HepG2 (cell line): ENCODE results near the gene PIM3. TPM values are rescaled to one million over a fixed set of nuclear protein-coding genes. Genes with fewer than 3 reads are reported as not detected.

Experiments
- ATAC-seq: fragments of 200-7000 bp; cut with Tn5 transposase; 3 replicates; pipeline ENCODE4 v1.9.1; 2020; ENCODE audit warnings: mild to moderate bottlenecking, moderate library complexity
- BruUV-seq: library from RNA; stranded (reverse); fragments of 400-500 nt; replicated peaks from 2 replicates; lab custom pipeline; 2021; lab: Mats Ljungman, UMichigan
- CTCF ChIA-PET: fragments of 300-600 bp; formaldehyde crosslinking; extraction: SDS; loops from one replicate; lab custom pipeline; 2021; ENCODE audit warnings: low total read pairs, inconsistent platforms, low intra/inter-chr PET ratio; lab: Yijun Ruan, JAX
- POLR2A ChIA-PET: fragments of 350-600 bp; sonication (Branson Sonifier 250); formaldehyde crosslinking; loops from one replicate; lab custom pipeline; 2020; ENCODE audit warnings: antibody characterized with exemption, inconsistent platforms; lab: Yijun Ruan, JAX
- DNase-seq: peaks from one replicate; pipeline ENCODE4 v3.0.0-alpha.2; 2015; ENCODE audit warnings: low spot score
- FAIRE-seq: peaks from 3 replicates; lab custom pipeline; 2011; peaks lifted over from hg19 to GRCh38; lab: Jason Lieb, UNC
- H2AFZ ChIP-seq: one replicate; pipeline ENCODE4 v1.6.1; 2011; ENCODE audit warnings: low read length, inconsistent platforms
- H3K27ac ChIP-seq: fragments of 300-600 bp; 3 replicates; pipeline ENCODE4 v1.8.0; 2011; ENCODE audit warnings: mixed run types, mild to moderate bottlenecking, mixed read lengths, low read length, inconsistent platforms; ENCODE audit not compliant: insufficient read depth; ENCODE audit errors: extremely low read length
- H3K27me3 ChIP-seq, 2 experiments: fragments of 200-600 bp in 1 of 2; 2 replicates in 1 of 2; 3 replicates in 1 of 2; pipeline versions ENCODE4 v1.6.0 to v1.8.0; 2011; ENCODE audit warnings: low read length in 2 of 2, mild to moderate bottlenecking in 2 of 2, moderate library complexity in 2 of 2, inconsistent platforms in 1 of 2; ENCODE audit not compliant: insufficient read depth in 2 of 2, control insufficient read depth in 1 of 2
- H3K36me3 ChIP-seq, 2 experiments: fragments of 200-600 bp in 1 of 2; replicated peaks in 1 of 2; 2 replicates in 1 of 2; 3 replicates in 1 of 2; pipeline versions ENCODE4 v1.5.1 to v1.8.0; 2011; ENCODE audit warnings: low read length in 2 of 2, inconsistent platforms in 1 of 2; ENCODE audit not compliant: insufficient read depth in 2 of 2, control insufficient read depth in 1 of 2
- H3K4me1 ChIP-seq: 2 replicates; pipeline ENCODE4 v1.5.1; 2012; ENCODE audit warnings: low read length, inconsistent platforms; ENCODE audit not compliant: insufficient read depth
- H3K4me2 ChIP-seq: 2 replicates; pipeline ENCODE4 v1.6.0; 2011; ENCODE audit warnings: low read depth, low read length, inconsistent platforms
- H3K4me3 ChIP-seq, 3 experiments: fragments of 200-600 bp in 1 of 3; sonication (generic), shearing (Covaris generic) in 1 of 3; replicated peaks in 1 of 3; 2 replicates each; pipeline ENCODE4 v1.5.1; 2011 to 2016; ENCODE audit warnings: low read length in 3 of 3, inconsistent platforms in 2 of 3, low read depth in 2 of 3, mild to moderate bottlenecking in 2 of 3, control low read depth in 1 of 3, mixed read lengths in 1 of 3; ENCODE audit not compliant: insufficient read depth in 1 of 3
- H3K79me2 ChIP-seq: one replicate; pipeline ENCODE4 v1.6.1; 2011; ENCODE audit warnings: low read length, inconsistent platforms; ENCODE audit not compliant: insufficient read depth
- H3K9ac ChIP-seq: 2 replicates; pipeline ENCODE4 v1.6.0; 2011; ENCODE audit warnings: mild to moderate bottlenecking, low read depth, low read length, inconsistent platforms; ENCODE audit not compliant: insufficient read depth
- H3K9me3 ChIP-seq: 2 replicates; pipeline ENCODE4 v1.5.1; 2012; ENCODE audit warnings: mild to moderate bottlenecking, low read length
- H4K20me1 ChIP-seq: 2 replicates; pipeline ENCODE4 v1.6.0; 2011; ENCODE audit warnings: inconsistent platforms, mild to moderate bottlenecking, low read length, moderate library complexity; ENCODE audit not compliant: insufficient read depth
- ATAD3A ChIP-seq: sonication (generic); formaldehyde crosslinking; IDR thresholded peaks from 2 replicates; pipeline ENCODE4 v1.4.0; 2020; ENCODE audit warnings: missing genetic modification reagents
- CHD2 ChIP-seq: IDR thresholded peaks from 2 replicates; pipeline ENCODE4 v1.6.1; 2011; ENCODE audit warnings: low read depth, low read length, improper control_type of control experiment
- HMGA1 ChIP-seq: sonication (generic); formaldehyde crosslinking; conservative IDR thresholded peaks from 2 replicates; pipeline ENCODE4 v1.4.0; 2020; ENCODE audit warnings: missing genetic modification reagents
- SMC3 ChIP-seq: IDR thresholded peaks from 2 replicates; pipeline ENCODE4 v1.6.1; 2011; ENCODE audit warnings: low read length, improper control_type of control experiment
- YY1 ChIP-seq: IDR thresholded peaks from 2 replicates; pipeline ENCODE4 v1.6.1; 2011; ENCODE audit warnings: low read length, low read depth, moderate library complexity, mild to moderate bottlenecking; ENCODE audit not compliant: insufficient read depth, insufficient replicate concordance
- ZSCAN31 ChIP-seq: sonication (generic); formaldehyde crosslinking; IDR thresholded peaks from 2 replicates; pipeline ENCODE4 v1.5.0; 2020; ENCODE audit warnings: low read depth, mild to moderate bottlenecking, missing genetic modification reagents
- WGBS: methylation state at CpG from one replicate; pipeline ENCODE4 v1.1.6; 2017; ENCODE audit warnings: low lambda C conversion rate; 5-methylcytosine and 5-hydroxymethylcytosine counted together
- in situ Hi-C: cut with HindIII; loops from 2 replicates; pipeline ENCODE4 v1.10.0; 2017; ENCODE audit warnings: low pct_unique_long_range_greater_than_20kb; ENCODE audit not compliant: extremely low pct_ligation_motif_present
- intact Hi-C: fragments of 100-400 bp; cut with micrococcal nuclease; formaldehyde crosslinking; loops from one replicate; pipeline ENCODE4 v1.10.0; 2022; ENCODE audit not compliant: unreplicated experiment
- polyA plus RNA-seq, 8 experiments: library from polyadenylated mRNA; depleted of rRNA in 3 of 8; stranded (reverse) in 7 of 8; unstranded in 1 of 8; fragments of >200 nt; fragmentation: Illumina TruSeq in 4 of 8; extraction: Trizol in 4 of 8; gene quantifications; 2 replicates each; pipeline versions ENCODE4 v1.2.1 to v1.2.3, GENCODE V29; 2011 to 2016; ENCODE audit warnings: low read depth in 4 of 8, missing spikeins in 1 of 8, mixed read lengths in 1 of 8; ENCODE audit not compliant: insufficient read depth in 1 of 8
- total RNA-seq, 5 experiments: library from RNA; depleted of rRNA; stranded (reverse); fragments of >200 nt; fragmentation: Illumina TruSeq; extraction: Trizol; gene quantifications; 2 replicates each; pipeline ENCODE4 v1.2.3, GENCODE V29; 2016; ENCODE audit warnings: low read depth in 1 of 5
- TF ChIP-seq, protein P1 (sequence below): IDR thresholded peaks from 2 replicates; pipeline ENCODE4 v1.6.1; 2018; ENCODE audit warnings: missing genetic modification reagents, mild to moderate bottlenecking, missing compliant biosample characterization
- TF ChIP-seq, protein P2 (sequence below): IDR thresholded peaks from 2 replicates; pipeline ENCODE4 v1.6.1; 2012; ENCODE audit warnings: low read depth, low read length, improper control_type of control experiment
- TF ChIP-seq, protein P3 (sequence below): sonication (generic); formaldehyde crosslinking; IDR thresholded peaks from 2 replicates; pipeline ENCODE4 v1.5.0; 2020; ENCODE audit warnings: mild to moderate bottlenecking, missing genetic modification reagents, moderate library complexity

The PIM3 gene
- total and polyA plus RNA-seq, 2 of the 13 experiments (the other 11 are each of a cell fraction or from before 2014, with no cell fraction given) = 21.6 to 31.2 TPM

DNA sequence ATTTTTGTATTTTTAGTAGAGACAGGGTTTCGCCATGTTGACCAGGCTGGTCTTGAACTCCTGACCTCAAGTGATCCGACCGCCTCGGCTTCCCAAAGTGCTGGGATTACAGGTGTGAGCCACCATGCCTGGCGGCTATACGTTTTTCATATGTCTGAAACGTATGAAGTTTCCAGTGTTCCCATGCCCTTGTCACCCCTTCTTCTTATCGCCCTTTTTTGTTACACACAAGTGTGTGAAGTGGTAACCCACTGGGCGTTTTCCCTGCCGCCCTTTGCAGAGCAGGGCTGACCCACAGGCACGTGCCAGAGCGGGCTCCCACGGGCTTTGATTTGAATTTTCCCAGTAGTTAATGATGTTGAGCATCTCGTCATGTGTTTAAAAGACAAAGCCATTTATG lies 17.0 kb downstream of the PIM3 start:
- no peaks in the 10 kb centered on the region for H3K9me3 ChIP-seq
- no peak for FAIRE-seq
- H3K27me3 ChIP-seq = no peaks in the 10 kb centered on the region
- no peak overlapping the region for H2AFZ ChIP-seq
- H3K4me2 ChIP-seq = no peak overlapping the region
- no peak for DNase-seq
- no peaks in the 10 kb centered on the region for H3K36me3 ChIP-seq
- CTCF ChIA-PET = no interaction called here
- no peak overlapping the region for H3K27ac ChIP-seq
- H4K20me1 ChIP-seq = no peaks in the 10 kb centered on the region
- in situ Hi-C loops (no loop called here), intact Hi-C loops (no loop called here)
- H3K79me2 ChIP-seq = no peaks in the 10 kb centered on the region
- TF ChIP-seq CHD2 (no peak), ATAD3A (no peak)
- ATAC-seq = no peak
- H3K4me1 ChIP-seq = peaks cover 11% of the 10 kb centered on the region
- no peak overlapping the region for H3K9ac ChIP-seq
- WGBS = 66% methylated on average over 14 of the region's 14 CpGs
- no peak overlapping the region for H3K4me3 ChIP-seq
- POLR2A ChIA-PET = interaction anchor here (1.2 to 1.6 kb wide), 2 partner anchors 11 to 41 kb away, joined by 3 to 5 read pairs; no protein-coding TSS in a partner anchor
- no TSS peak for BruUV-seq

DNA sequence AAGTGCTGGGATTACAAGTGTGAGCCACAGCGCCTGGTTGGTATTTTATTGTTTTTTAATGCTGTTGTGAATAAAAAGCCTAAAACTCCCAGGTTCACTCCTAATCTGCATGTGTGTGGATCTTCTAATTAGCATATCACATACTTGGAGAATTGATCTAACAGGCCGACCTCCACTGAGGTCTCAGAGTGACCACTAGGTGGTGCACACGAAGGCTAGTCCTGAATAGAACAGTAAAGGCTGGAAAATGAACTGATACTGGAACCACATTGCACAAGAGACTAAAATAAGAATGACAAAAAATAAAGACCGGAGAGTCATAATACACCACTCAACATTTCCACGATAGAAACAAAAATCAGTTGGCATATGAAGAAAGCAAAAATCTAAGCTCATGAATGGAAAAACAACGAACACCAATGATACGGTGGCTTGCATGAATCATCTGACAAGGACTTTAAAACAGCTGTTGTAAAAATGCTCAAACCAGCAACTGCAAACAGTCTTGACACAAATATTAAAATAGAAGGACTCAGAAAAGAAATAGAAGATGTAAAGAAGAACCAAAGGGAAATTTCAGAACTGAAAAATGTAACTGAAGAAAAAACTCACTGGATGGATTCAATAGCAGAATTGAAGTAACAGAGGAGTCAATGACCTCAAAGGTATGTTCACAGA lies 19.2 kb downstream of the PIM3 start:
- ATAC-seq = peak; percentile 75
- ChIA-PET CTCF (interaction anchor here (0.8 to 1.3 kb wide), 2 partner anchors 49 to 50 kb away, joined by 3 to 6 read pairs; no protein-coding TSS in a partner anchor), POLR2A (interaction anchor here (0.9 kb wide), 2 partner anchors 12 to 21 kb away, joined by 3 read pairs; no protein-coding TSS in a partner anchor)
- peak; percentile 68 for FAIRE-seq
- BruUV-seq = no TSS peak
- H3K9ac ChIP-seq = no peak overlapping the region
- 42% methylated on average over 7 of the region's 7 CpGs for WGBS
- no peaks in the 10 kb centered on the region for H3K36me3 ChIP-seq
- H3K4me1 ChIP-seq = peaks cover 7% of the 10 kb centered on the region
- peak; percentile 62 for DNase-seq
- no peak overlapping the region for H3K4me2 ChIP-seq
- in situ Hi-C loops = no loop called here
- no peaks in the 10 kb centered on the region for H3K27me3 ChIP-seq
- H4K20me1 ChIP-seq = no peaks in the 10 kb centered on the region
- H3K9me3 ChIP-seq = no peaks in the 10 kb centered on the region
- intact Hi-C loops = no loop called here
- no peak overlapping the region for H3K27ac ChIP-seq
- no peak overlapping the region for H3K4me3 ChIP-seq
- no peaks in the 10 kb centered on the region for H3K79me2 ChIP-seq
- no peak overlapping the region for H2AFZ ChIP-seq
- TF ChIP-seq, protein P1, sequence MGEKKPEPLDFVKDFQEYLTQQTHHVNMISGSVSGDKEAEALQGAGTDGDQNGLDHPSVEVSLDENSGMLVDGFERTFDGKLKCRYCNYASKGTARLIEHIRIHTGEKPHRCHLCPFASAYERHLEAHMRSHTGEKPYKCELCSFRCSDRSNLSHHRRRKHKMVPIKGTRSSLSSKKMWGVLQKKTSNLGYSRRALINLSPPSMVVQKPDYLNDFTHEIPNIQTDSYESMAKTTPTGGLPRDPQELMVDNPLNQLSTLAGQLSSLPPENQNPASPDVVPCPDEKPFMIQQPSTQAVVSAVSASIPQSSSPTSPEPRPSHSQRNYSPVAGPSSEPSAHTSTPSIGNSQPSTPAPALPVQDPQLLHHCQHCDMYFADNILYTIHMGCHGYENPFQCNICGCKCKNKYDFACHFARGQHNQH (CRISPR knock-in tag) = peak; percentile 36; the same call in 1 of the 2 replicates
- TF ChIP-seq SMC3 (peak; percentile 45; the same call in 1 of the 2 replicates), HMGA1 (CRISPR knock-in tag) (no peak), YY1 (no peak), ZSCAN31 (CRISPR knock-in tag) (no peak)
- TF ChIP-seq, protein P2, sequence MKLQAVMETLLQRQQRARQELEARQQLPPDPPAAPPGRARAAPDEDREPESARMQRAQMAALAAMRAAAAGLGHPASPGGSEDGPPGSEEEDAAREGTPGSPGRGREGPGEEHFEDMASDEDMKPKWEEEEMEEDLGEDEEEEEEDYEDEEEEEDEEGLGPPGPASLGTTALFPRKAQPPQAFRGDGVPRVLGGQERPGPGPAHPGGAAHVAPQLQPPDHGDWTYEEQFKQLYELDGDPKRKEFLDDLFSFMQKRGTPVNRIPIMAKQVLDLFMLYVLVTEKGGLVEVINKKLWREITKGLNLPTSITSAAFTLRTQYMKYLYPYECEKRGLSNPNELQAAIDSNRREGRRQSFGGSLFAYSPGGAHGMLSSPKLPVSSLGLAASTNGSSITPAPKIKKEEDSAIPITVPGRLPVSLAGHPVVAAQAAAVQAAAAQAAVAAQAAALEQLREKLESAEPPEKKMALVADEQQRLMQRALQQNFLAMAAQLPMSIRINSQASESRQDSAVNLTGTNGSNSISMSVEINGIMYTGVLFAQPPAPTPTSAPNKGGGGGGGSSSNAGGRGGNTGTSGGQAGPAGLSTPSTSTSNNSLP = peak; percentile 87
- TF ChIP-seq, protein P3, sequence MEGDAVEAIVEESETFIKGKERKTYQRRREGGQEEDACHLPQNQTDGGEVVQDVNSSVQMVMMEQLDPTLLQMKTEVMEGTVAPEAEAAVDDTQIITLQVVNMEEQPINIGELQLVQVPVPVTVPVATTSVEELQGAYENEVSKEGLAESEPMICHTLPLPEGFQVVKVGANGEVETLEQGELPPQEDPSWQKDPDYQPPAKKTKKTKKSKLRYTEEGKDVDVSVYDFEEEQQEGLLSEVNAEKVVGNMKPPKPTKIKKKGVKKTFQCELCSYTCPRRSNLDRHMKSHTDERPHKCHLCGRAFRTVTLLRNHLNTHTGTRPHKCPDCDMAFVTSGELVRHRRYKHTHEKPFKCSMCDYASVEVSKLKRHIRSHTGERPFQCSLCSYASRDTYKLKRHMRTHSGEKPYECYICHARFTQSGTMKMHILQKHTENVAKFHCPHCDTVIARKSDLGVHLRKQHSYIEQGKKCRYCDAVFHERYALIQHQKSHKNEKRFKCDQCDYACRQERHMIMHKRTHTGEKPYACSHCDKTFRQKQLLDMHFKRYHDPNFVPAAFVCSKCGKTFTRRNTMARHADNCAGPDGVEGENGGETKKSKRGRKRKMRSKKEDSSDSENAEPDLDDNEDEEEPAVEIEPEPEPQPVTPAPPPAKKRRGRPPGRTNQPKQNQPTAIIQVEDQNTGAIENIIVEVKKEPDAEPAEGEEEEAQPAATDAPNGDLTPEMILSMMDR (CRISPR knock-in tag) = peak; percentile 72
